ENCODE results near the gene WNT7B.

- TF ChIP-seq POLR2AphosphoS5 (IDR thresholded peaks at IDR 0.05; ENCODE audit: borderline replicate concordance, low read depth, low read length) (no peak), FOXP2 (optimal IDR thresholded peaks at IDR 0.05; ENCODE audit: control extremely low read depth, extremely low read length, insufficient read depth) (no peak)
These were observed 35.4 kb upstream of the WNT7B start for GRCh38 chr22:46012182-46012880.
